HCT116 (cell line): Measurements from ENCODE around the gene ANKRD44. TPM values are rescaled to one million over a fixed set of nuclear protein-coding genes. Genes with fewer than 3 reads are reported as not detected.

Source experiments
- ATAC-seq: fragments of 200-7000 bp; cut with Tn5 transposase; 2 replicates; pipeline ENCODE4 v1.9.1; 2020; ENCODE audit warnings: mild to moderate bottlenecking, moderate library complexity
- BruUV-seq: library from RNA; stranded (reverse); fragments of 400-500 nt; replicated peaks from 2 replicates; lab custom pipeline; 2021; lab: Mats Ljungman, UMichigan
- CTCF ChIA-PET: fragments of 300-600 bp; sonication (Branson Sonifier 250); formaldehyde crosslinking; loops from one replicate; lab custom pipeline; 2021; ENCODE audit warnings: antibody characterized with exemption; lab: Charles Lee
- POLR2A ChIA-PET: fragments of 300-600, 350-600 bp; sonication (Branson Sonifier 250); formaldehyde crosslinking; loops from one replicate; lab custom pipeline; 2021; ENCODE audit warnings: antibody characterized with exemption; lab: Charles Lee
- RAD21 ChIA-PET, 2 experiments: fragments of 300-600 bp; sonication (Branson Sonifier 250); formaldehyde crosslinking; loops; one replicate each; lab custom pipeline; 2023; ENCODE audit warnings: low total read pairs in 2 of 2; ENCODE audit not compliant: uncharacterized antibody in 2 of 2, unreplicated experiment in 2 of 2, low non-redundant PET in 1 of 2; lab: Charles Lee
- DNase-seq: peaks from one replicate; pipeline ENCODE4 v3.0.0-alpha.2; 2010; ENCODE audit warnings: low read depth, low spot score
- H2AFZ ChIP-seq: fragments of 200-600 bp; shearing (Covaris generic), sonication (generic); 2 replicates; pipeline ENCODE4 v1.6.1; 2017; ENCODE audit warnings: low read depth, mixed run types, mixed read lengths, antibody characterized with exemption, low read length; ENCODE audit not compliant: poor library complexity, severe bottlenecking
- H3K27ac ChIP-seq: 2 replicates; pipeline ENCODE4 v1.5.1; 2012; ENCODE audit warnings: low read depth, low read length
- H3K27me3 ChIP-seq: fragments of 200-600 bp; sonication (generic); 2 replicates; pipeline ENCODE4 v1.6.1; 2016; ENCODE audit warnings: mixed run types, low read length, mixed read lengths; ENCODE audit not compliant: insufficient read depth
- H3K36me3 ChIP-seq, 2 experiments: fragments of 200-500 bp in 1 of 2; fragments of 200-600 bp in 1 of 2; sonication (Bioruptor generic) in 1 of 2; sonication (generic) in 1 of 2; 2 replicates each; pipeline versions ENCODE4 v1.5.1 to v1.6.1; 2014 to 2016; ENCODE audit warnings: low read length in 2 of 2, inconsistent platforms in 1 of 2, mixed read lengths in 1 of 2, mixed run types in 1 of 2; ENCODE audit not compliant: insufficient read depth in 2 of 2, control insufficient read depth in 1 of 2
- H3K4me1 ChIP-seq, 2 experiments: fragments of 200-600 bp in 1 of 2; sonication (generic) in 1 of 2; 2 replicates each; pipeline versions ENCODE4 v1.5.1 to v1.6.1; 2012 to 2017; ENCODE audit warnings: low read length in 2 of 2, inconsistent platforms in 1 of 2, mild to moderate bottlenecking in 1 of 2, mixed read lengths in 1 of 2, mixed run types in 1 of 2, moderate library complexity in 1 of 2; ENCODE audit not compliant: insufficient read depth in 2 of 2, control insufficient read depth in 1 of 2
- H3K4me2 ChIP-seq: fragments of 200-600 bp; sonication (generic); 2 replicates; pipeline ENCODE4 v1.6.1; 2017; ENCODE audit warnings: mixed run types, low read length, mixed read lengths
- H3K4me3 ChIP-seq, 2 experiments: fragments of 200-600 bp in 1 of 2; sonication (generic) in 1 of 2; replicated peaks in 1 of 2; 2 replicates each; pipeline ENCODE4 v1.5.1; 2011 to 2016; ENCODE audit warnings: low read length in 2 of 2, control low read depth in 1 of 2, low read depth in 1 of 2, mild to moderate bottlenecking in 1 of 2, mixed read lengths in 1 of 2, mixed run types in 1 of 2
- H3K79me2 ChIP-seq: fragments of 200-600 bp; sonication (generic); 2 replicates; pipeline ENCODE4 v1.6.1; 2017; ENCODE audit warnings: mild to moderate bottlenecking, mixed run types, low read length, moderate library complexity, mixed read lengths; ENCODE audit not compliant: insufficient read depth
- H3K9ac ChIP-seq: fragments of 200-600 bp; sonication (generic); 2 replicates; pipeline ENCODE4 v1.6.1; 2016; ENCODE audit warnings: low read length, mixed read lengths
- H3K9me2 ChIP-seq: fragments of 200-600 bp; sonication (generic), shearing (Covaris generic); 2 replicates; pipeline ENCODE4 v1.6.1; 2017; ENCODE audit warnings: mixed run types, mild to moderate bottlenecking, moderate library complexity; ENCODE audit not compliant: insufficient read depth
- H3K9me3 ChIP-seq, 2 experiments: fragments of 200-500 bp in 1 of 2; fragments of 200-600 bp in 1 of 2; sonication (Bioruptor generic) in 1 of 2; sonication (generic) in 1 of 2; 2 replicates each; pipeline ENCODE4 v1.6.1; 2014 to 2017; ENCODE audit warnings: low read length in 2 of 2, mixed read lengths in 2 of 2, inconsistent platforms in 1 of 2, low read depth in 1 of 2, mild to moderate bottlenecking in 1 of 2, mixed run types in 1 of 2, moderate library complexity in 1 of 2; ENCODE audit not compliant: control insufficient read depth in 1 of 2, insufficient read depth in 1 of 2
- H4K20me1 ChIP-seq: fragments of 200-600 bp; sonication (generic), shearing (Covaris generic); 2 replicates; pipeline ENCODE4 v1.6.1; 2017; ENCODE audit warnings: mixed run types, mild to moderate bottlenecking, moderate library complexity; ENCODE audit not compliant: insufficient read depth
- CEBPB ChIP-seq: IDR thresholded peaks from 2 replicates; pipeline ENCODE4 v1.6.1; 2012; ENCODE audit warnings: low read depth
- EGR1 ChIP-seq: IDR thresholded peaks from 2 replicates; pipeline ENCODE4 v1.6.1; 2012; ENCODE audit warnings: low read depth
- ELF1 ChIP-seq: IDR thresholded peaks from 2 replicates; pipeline ENCODE4 v1.6.1; 2012; ENCODE audit warnings: low read depth, borderline replicate concordance
- EZH2 ChIP-seq: fragments of 200-600 bp; sonication (generic); IDR thresholded peaks from 2 replicates; pipeline ENCODE4 v1.6.1; 2017; ENCODE audit warnings: antibody characterized with exemption, mixed run types
- EZH2phosphoT487 ChIP-seq: fragments of 200-600 bp; IDR thresholded peaks from 2 replicates; pipeline ENCODE4 v1.6.1; 2018; ENCODE audit warnings: antibody characterized with exemption, borderline replicate concordance
- REST ChIP-seq: IDR thresholded peaks from 2 replicates; pipeline ENCODE4 v1.6.1; 2012; ENCODE audit warnings: low read depth
- SIN3A ChIP-seq: IDR thresholded peaks from 2 replicates; pipeline ENCODE4 v1.6.1; 2012; ENCODE audit warnings: low read depth
- SP1 ChIP-seq: IDR thresholded peaks from 2 replicates; pipeline ENCODE4 v1.6.1; 2012; ENCODE audit warnings: low read depth
- YY1 ChIP-seq: IDR thresholded peaks from 2 replicates; pipeline ENCODE4 v1.6.1; 2011; ENCODE audit warnings: low read length, low read depth, moderate library complexity, mild to moderate bottlenecking; ENCODE audit not compliant: insufficient replicate concordance; ENCODE audit errors: extremely low read depth
- ZNF274 ChIP-seq: fragments of 200-500 bp; sonication (Bioruptor generic); IDR thresholded peaks from 2 replicates; pipeline ENCODE4 v1.6.1; 2014; ENCODE audit warnings: mild to moderate bottlenecking, low read depth, low read length, inconsistent platforms
- intact Hi-C: fragments of 100-400 bp; cut with micrococcal nuclease; formaldehyde crosslinking; loops from 2 replicates; pipeline ENCODE4 v1.10.0; 2022
- total RNA-seq: library from RNA; stranded (reverse); gene quantifications from one replicate; pipeline ENCODE4 v1.2.1, GENCODE V29; 2021; ENCODE audit not compliant: unreplicated experiment
- TF ChIP-seq, protein P1 (sequence below): IDR thresholded peaks from 2 replicates; pipeline ENCODE4 v1.6.1; 2012

The ANKRD44 gene
- total RNA-seq, 1 experiment from 2014 or later: 2.7 TPM

GRCh38 chr2:196987298-196987648 lies 323.3 kb downstream of the ANKRD44 start:
- Histone ChIP-seq H3K9me2 (no peaks in the 10 kb centered on the region), H4K20me1 (no peaks in the 10 kb centered on the region), H3K9me3 (no peaks in the 10 kb centered on the region), H3K79me2 (no peaks in the 10 kb centered on the region), H3K36me3 (no peaks in the 10 kb centered on the region), H3K27me3 (no peaks in the 10 kb centered on the region), H3K4me2 (peak overlapping the region; percentile 78), H3K4me1 (peaks cover 13 to 22% of the 10 kb centered on the region in 2 experiments; a peak in 3 of 4 replicates), H3K27ac (peak overlapping the region; percentile 30; the same call in 1 of the 2 replicates), H3K9ac (peak overlapping the region; percentile 52), H3K4me3 (peak overlapping the region; percentile 19 to 37; a peak in 3 of 4 replicates), H2AFZ (peak overlapping the region; percentile 100)
- TF ChIP-seq CEBPB (0 out of 2 replicates have a peak, but pooled peaks have one; percentile 25), REST (no peak), ZNF274 (no peak), EZH2phosphoT487 (no peak)
- ChIA-PET POLR2A (no interaction called here), RAD21 (no interaction called here), CTCF (no interaction called here)
- BruUV-seq: no TSS peak
- ATAC-seq: no peak; the same call in 1 of the 2 replicates
- DNase-seq: peak; percentile 4
- intact Hi-C loops: no loop called here

GRCh38 chr2:196985511-196986183 lies 324.9 kb downstream of the ANKRD44 start:
- Histone ChIP-seq H4K20me1 (no peaks in the 10 kb centered on the region), H3K4me1 (peaks cover 13 to 22% of the 10 kb centered on the region in 2 experiments; a peak in 3 of 4 replicates), H3K36me3 (no peaks in the 10 kb centered on the region), H3K9ac (no peak overlapping the region), H2AFZ (no peak overlapping the region), H3K9me2 (no peaks in the 10 kb centered on the region), H3K79me2 (no peaks in the 10 kb centered on the region), H3K27ac (no peak overlapping the region), H3K4me3 (no peak overlapping the region), H3K9me3 (no peaks in the 10 kb centered on the region), H3K27me3 (no peaks in the 10 kb centered on the region), H3K4me2 (no peak overlapping the region)
- POLR2A ChIA-PET: no interaction called here
- CTCF ChIA-PET: interaction anchor here (1.1 kb wide), 1 partner anchor 26 kb away, joined by 3 read pairs; no protein-coding TSS in a partner anchor
- RAD21 ChIA-PET: no interaction called here
- BruUV-seq: no TSS peak
- TF ChIP-seq ZNF274: no peak
- TF ChIP-seq EZH2: no peak
- TF ChIP-seq, protein P1, sequence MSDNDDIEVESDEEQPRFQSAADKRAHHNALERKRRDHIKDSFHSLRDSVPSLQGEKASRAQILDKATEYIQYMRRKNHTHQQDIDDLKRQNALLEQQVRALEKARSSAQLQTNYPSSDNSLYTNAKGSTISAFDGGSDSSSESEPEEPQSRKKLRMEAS: no peak
- TF ChIP-seq YY1: no peak
- TF ChIP-seq CEBPB: no peak
- no peak for TF ChIP-seq SIN3A
- no peak for TF ChIP-seq SP1
- no peak for TF ChIP-seq ELF1
- no peak for TF ChIP-seq EGR1
- intact Hi-C loops: no loop called here
- DNase-seq: no peak
- ATAC-seq: no peak
